Hematopoietic multipotent progenitor cell treated with erythropoietin and hydrocortisone succinate and interleukin-3 and kit ligand, for 8 days (in vitro differentiated cells): Measurements from ENCODE around the gene JAG1.
"Not testable (repeated sequence)": the region's sequence is repeated elsewhere in the genome, so short reads cannot be mapped to it uniquely, and the experiment has no call there.

ENCODE experiments used
- DNase-seq: peaks from one replicate; pipeline ENCODE4 v3.0.0-alpha.2; 2015

JAG1 gene

GRCh38 chr20:10635476-10636208 is 38.2 kb downstream of the JAG1 start:
- DNase-seq = no peak

DNA sequence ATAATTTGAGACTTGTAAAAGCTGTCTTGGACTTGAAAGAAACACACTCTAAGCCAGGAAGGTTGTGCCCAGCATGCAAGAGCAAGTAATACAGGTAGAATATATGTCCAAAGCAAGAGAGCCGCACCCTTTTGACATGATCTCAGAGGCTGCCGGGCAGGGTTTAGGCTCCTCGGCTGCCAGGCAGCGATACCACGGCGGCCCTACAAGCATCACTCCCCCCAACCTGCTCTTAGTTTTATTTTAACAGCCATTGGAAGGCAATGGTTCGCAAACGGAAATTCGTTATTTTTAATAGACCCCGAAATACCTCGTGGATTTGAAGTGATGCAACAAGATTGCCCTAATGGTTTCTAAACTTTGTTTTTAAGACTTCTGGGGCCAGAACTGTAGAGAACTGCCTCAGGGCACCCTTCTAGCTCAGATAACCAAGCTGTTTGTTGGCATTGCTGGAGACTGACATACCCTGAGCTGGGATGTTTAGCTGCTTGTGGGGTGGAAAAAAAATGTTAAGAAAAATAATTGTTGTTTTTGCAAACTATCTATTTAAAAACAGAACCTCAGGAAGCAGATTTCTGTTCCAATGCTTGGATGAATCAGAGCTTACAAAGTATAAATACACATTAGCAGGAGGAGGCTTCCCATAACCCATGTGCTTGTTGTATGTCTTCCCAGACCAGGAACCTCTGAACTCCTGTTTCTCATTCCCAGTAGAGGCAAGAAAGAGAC is 39.0 kb downstream of the JAG1 start:
- no peak for DNase-seq

DNA sequence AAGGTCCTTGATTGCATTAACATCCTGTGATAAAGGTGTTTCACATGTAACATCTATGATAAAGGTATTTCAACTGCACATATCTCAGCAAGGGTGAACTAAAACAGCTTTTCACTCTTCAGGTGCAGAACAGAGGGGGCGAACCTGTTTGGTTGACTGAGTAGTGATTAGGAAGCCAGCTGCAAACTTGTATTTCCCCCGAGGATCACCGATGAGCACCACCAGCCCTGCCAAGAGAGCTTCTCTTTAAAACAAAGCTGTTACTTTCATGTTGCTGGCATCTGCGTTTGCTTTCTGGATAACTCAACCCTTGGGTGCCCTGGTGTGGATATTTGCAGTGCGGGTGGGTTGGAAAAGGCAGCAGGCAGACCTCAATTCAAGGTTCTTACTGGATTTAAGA is 39.6 kb downstream of the JAG1 start:
- DNase-seq = no peak

GRCh38 chr20:10633718-10634117 is 40.1 kb downstream of the JAG1 start:
- no peak for DNase-seq

DNA sequence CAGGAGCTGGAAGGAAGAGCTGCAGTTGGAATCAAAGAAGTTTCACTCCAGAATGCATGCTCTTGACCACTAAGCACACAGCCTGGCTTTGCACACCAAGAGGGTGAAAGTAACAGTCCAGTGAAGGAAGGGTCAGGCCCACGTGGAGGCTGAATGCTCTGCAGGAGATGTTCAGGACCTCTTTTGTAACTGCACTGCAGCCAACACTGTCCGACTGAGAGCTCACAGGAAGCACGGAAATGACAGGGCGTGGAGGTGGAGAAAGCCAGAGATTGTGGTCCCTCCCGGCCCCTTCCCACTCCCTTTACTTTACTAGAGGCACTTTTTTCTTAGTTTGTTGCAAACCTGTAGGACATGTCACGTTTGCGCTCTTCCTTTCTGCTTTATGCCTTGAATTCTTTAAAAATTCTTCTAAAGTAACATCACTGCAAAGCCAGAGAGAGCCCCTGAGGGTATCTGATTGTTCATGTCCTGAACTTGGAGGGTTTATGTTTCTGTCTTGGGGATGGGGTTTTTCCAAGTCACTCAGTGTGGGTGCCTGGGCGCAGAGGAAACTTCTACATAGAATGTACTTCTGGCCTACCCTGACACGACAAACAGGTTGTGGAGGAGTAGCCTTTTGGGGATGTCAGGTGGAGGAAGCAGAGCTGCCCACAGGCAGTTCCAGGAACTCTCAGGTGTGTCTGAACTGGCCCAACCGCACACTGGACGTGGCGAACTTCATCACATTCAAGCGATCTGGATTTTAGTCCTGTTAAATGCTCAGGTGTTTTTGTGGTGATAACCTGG is 40.9 kb downstream of the JAG1 start:
- no peak for DNase-seq

- DNase-seq = no peak
These were observed 42.7 kb downstream of the JAG1 start for GRCh38 chr20:10631126-10631525.

- no peak for DNase-seq
These were observed 43.7 kb downstream of the JAG1 start for GRCh38 chr20:10629946-10630650.

DNA sequence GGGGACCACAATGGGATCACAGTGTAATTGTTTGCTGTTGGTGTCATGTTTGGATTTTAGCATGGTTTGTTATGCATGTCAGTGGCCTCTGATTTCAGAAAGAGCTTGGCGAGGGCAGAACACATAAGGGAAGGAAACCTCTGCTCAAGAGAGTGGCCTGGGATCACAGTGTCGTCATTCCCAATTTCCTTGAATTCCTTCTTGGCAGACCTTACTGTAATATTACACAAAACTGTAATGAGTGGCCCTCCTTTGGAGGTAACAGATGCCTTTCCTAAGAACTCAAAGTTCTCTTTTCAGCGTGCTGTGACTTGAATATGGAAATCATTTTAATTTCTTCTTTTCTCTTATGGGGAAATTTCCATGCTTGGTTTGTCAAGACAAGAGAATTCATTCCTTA is 46.9 kb downstream of the JAG1 start:
- DNase-seq = no peak

DNA sequence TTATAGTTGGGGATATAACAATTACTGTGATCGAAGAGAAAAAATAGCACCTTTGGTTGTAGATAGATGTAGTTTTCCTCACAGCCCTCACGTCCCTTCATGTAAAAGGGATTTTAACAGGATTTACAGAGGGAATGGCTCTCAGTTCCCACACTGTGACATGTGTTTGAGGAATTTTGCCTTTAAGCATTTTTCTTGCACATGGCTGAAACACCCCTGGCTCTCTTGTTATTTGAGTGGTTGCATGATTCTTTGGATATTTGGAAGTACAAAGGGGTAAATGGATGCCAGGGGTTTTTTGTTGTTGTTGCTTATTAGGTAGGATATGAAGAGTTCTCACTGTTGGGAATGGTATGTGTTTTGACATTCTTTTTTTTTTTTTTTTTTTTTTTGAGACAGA is 48.2 kb downstream of the JAG1 start:
- no peak for DNase-seq

GRCh38 chr20:10622657-10623418 is 51.0 kb downstream of the JAG1 start:
- DNase-seq = no peak

GRCh38 chr20:10621149-10621548 is 52.6 kb downstream of the JAG1 start:
- no peak for DNase-seq

DNA sequence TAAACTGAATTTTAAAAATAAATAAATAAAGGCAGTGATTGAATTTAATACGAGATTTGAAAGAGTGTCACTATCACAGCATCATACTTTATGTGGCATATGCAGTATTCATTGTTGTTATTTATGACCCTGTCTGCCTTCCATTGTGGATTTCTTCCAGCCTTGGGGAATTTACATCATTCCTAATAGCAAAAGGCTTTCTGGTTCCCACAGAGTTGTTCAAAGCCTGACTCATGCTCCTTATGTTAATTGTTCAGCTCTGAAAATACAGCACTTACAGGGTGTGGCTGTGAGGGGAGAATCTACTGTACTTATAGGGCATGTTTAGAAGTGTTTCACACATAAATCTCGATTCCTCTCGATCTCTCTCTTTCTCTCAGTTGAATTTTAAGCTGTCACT is 54.4 kb downstream of the JAG1 start:
- no peak for DNase-seq

DNA sequence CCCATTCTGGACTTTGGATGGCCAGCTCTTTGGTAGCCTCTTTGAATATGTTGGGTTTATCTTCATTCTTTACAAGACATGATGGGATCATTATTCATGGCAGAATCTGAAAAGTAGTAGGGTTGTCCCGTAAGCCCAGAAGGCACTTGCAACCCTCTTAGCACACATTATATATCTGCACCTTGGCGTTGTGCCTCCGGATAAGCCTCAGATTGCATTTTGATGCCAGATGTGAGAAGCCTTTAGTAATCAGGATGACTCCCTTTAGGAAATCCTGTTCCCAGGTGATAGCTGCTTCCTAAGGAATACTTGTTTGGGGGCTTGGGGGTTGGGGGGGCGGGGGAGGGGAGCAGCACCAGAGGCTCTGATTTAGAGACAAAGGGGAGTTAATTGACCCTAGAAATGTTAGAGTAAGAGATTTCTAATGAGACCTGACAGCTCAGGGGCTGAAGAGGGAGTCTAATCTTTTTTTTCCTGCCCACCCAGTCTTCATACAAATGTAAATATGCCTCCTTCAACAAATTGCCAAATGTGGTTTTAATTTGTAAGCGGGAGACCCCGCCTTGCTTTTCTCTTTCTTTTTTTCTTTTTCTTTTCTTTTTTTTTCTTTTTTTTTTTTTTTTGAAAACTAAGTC is 55.1 kb downstream of the JAG1 start:
- no peak for DNase-seq

- not testable (repeated sequence) for DNase-seq
These were observed 56.2 kb downstream of the JAG1 start for GRCh38 chr20:10617549-10618133.

DNA sequence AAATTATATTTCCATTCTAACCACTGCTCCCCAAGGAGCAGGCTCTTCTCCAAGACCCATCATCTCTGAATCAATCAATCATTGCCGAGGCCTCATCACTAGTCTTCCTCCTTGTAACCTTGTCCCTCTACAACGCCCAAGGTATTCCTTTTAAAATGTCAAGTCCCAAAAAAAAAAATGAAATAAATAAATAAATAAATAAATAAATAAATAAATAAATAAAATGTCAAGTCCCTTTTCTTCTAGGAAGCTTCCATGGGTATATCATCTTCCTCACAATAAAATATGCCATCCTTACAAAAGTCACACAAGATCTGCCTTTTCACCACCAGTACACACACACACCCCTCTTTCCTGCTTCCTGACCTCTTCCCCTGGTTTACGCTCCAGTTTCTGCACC is 57.6 kb downstream of the JAG1 start:
- DNase-seq = no peak

- DNase-seq = no peak
These were observed 59.9 kb downstream of the JAG1 start for GRCh38 chr20:10613911-10614310.

DNA sequence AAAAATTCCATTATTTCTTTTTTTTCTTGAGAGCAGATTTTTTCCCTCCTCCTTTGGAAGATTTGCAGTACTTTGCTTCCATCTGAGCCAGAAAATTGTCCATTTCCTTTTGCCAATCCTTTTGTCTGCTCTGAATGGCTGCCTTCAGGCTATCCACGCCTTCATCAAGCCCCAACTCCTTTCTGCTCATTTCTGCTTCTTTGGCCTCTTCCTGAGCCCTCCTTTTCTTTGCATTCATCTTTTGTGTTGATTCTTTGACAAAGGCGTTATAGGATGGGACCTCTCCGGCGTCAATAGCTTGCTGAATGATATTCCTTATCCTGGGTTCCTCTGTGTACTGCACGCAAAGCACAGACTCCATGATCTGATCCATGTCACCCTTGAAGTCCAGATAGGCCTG is 60.4 kb downstream of the JAG1 start:
- DNase-seq = not testable (repeated sequence)

GRCh38 chr20:10611357-10611756 is 62.4 kb downstream of the JAG1 start:
- DNase-seq = peak; percentile 34

DNA sequence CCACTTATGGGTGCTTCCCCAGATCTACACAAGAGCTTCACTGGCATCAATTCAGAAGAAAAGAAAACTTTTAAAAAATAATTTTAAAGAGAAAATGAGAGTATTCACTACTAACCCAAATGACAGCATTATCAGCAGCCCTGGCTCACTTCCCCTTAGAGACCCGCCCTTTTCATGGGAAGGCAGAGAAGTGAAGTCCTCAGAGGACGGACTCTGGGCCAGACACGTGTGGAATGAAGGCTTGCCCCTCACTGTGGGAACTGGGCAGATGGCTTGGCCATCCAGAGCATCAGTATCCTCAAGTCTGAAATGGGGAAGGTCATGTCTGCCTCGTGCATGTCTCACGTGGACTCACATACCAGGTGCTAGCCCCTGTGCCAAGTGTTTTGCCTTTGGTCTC is 63.5 kb downstream of the JAG1 start:
- DNase-seq = no peak

GRCh38 chr20:10609770-10610169 is 64.0 kb downstream of the JAG1 start:
- no peak for DNase-seq

DNA sequence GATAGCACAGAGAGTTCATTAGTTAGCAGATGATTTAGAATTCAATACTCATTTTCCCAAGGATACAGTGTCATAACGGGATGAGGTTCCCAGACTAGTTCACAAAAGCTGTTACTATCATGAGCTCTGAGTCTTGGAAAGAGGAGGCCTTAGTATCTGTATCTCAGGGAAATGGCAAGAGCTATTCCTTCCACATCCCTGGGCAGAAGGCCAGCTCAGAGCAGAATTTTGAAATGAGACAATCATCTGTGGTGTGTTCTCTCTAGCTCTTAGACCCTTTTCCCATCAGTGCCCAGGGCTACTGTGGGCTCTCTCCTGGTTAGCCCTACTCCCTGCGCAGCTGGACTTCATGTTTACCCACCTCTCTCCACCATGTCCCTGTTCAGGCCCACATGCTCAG is 64.5 kb downstream of the JAG1 start:
- no peak for DNase-seq
